Neural crest cell (in vitro differentiated cells): ENCODE results near the gene UBAP2. TPM values are rescaled to one million over a fixed set of nuclear protein-coding genes. Genes with fewer than 3 reads are reported as not detected.
A peak's percentile ranks its signal among the peaks of the same experiment; 100 is the strongest.

Experiments
- DNase-seq: peaks from one replicate; pipeline ENCODE4 v3.0.0; 2021; ENCODE audit warnings: low read depth, mixed read lengths, low spot score
- H3K27ac Mint-ChIP-seq: one replicate; pipeline ENCODE4 v1.8.0; 2021; ENCODE audit warnings: mild to moderate bottlenecking, mixed read lengths; ENCODE audit not compliant: unreplicated experiment
- H3K27me3 Mint-ChIP-seq: 2 replicates; pipeline ENCODE4 v1.8.0; 2021; ENCODE audit warnings: low read depth, mild to moderate bottlenecking, mixed read lengths
- H3K36me3 Mint-ChIP-seq: 2 replicates; pipeline ENCODE4 v1.8.0; 2021; ENCODE audit warnings: low read depth, mild to moderate bottlenecking, mixed read lengths
- H3K4me1 Mint-ChIP-seq: 2 replicates; pipeline ENCODE4 v1.8.0; 2021; ENCODE audit warnings: mixed read lengths
- H3K4me3 Mint-ChIP-seq: one replicate; pipeline ENCODE4 v1.8.0; 2021; ENCODE audit warnings: mild to moderate bottlenecking, mixed read lengths
- H3K9me3 Mint-ChIP-seq: 2 replicates; pipeline ENCODE4 v1.8.0; 2021; ENCODE audit warnings: mixed read lengths
- CTCF ChIP-seq: fragments of 200-600 bp; sonication (generic); conservative IDR thresholded peaks from 2 replicates; pipeline ENCODE4 v1.5.0; 2021; ENCODE audit warnings: antibody characterized with exemption, mild to moderate bottlenecking
- total RNA-seq: library from RNA; stranded (reverse); gene quantifications from 2 replicates; pipeline ENCODE4 v1.2.1, GENCODE V29; 2021

UBAP2 gene
- total RNA-seq, 1 donor from 2014 or later: 62.7 TPM

- Mint-ChIP-seq H3K27ac (no peak overlapping the region), H3K36me3 (peaks cover 21% of the 10 kb centered on the region), H3K27me3 (no peaks in the 10 kb centered on the region), H3K4me3 (peak overlapping the region; percentile 6), H3K9me3 (no peaks in the 10 kb centered on the region), H3K4me1 (no peaks in the 10 kb centered on the region)
- TF ChIP-seq CTCF: peak; percentile 69
- no peak for DNase-seq
These were observed 126.5 kb downstream of the UBAP2 start for GRCh38 chr9:33921967-33922895.

GRCh38 chr9:33919276-33919897, 129.3 kb downstream of the UBAP2 start:
- H3K36me3 Mint-ChIP-seq: peaks cover 31% of the 10 kb centered on the region
- no peak for DNase-seq
- H3K27ac Mint-ChIP-seq: peak overlapping the region; percentile 80
- H3K9me3 Mint-ChIP-seq: no peaks in the 10 kb centered on the region
- no peak for TF ChIP-seq CTCF
- no peaks in the 10 kb centered on the region for H3K27me3 Mint-ChIP-seq
- peak overlapping the region; percentile 35 for H3K4me3 Mint-ChIP-seq
- no peaks in the 10 kb centered on the region for H3K4me1 Mint-ChIP-seq

DNA sequence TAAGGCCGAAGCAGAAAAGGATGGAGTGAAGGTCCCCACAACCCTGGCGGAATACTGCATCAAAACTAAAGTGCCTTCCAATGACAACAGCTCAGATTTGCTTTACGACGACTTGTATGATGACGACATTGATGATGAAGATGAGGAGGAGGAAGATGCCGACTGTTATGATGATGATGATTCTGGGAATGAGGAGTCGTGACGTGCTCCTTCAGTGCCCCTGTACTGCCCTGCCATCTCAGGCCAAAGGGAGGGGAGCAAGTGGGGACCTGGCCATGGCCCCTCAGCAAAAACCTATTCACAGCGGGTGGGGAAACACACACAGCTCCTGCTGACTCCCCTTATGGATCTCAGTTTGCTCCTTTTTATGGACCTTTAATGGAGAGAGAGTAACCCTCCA, 131.7 kb downstream of the UBAP2 start:
- H3K4me3 Mint-ChIP-seq: no peak overlapping the region
- no peaks in the 10 kb centered on the region for H3K9me3 Mint-ChIP-seq
- DNase-seq: no peak
- no peak overlapping the region for H3K27ac Mint-ChIP-seq
- peaks cover 30% of the 10 kb centered on the region for H3K36me3 Mint-ChIP-seq
- H3K27me3 Mint-ChIP-seq: no peaks in the 10 kb centered on the region
- H3K4me1 Mint-ChIP-seq: no peaks in the 10 kb centered on the region
- no peak for TF ChIP-seq CTCF

DNA sequence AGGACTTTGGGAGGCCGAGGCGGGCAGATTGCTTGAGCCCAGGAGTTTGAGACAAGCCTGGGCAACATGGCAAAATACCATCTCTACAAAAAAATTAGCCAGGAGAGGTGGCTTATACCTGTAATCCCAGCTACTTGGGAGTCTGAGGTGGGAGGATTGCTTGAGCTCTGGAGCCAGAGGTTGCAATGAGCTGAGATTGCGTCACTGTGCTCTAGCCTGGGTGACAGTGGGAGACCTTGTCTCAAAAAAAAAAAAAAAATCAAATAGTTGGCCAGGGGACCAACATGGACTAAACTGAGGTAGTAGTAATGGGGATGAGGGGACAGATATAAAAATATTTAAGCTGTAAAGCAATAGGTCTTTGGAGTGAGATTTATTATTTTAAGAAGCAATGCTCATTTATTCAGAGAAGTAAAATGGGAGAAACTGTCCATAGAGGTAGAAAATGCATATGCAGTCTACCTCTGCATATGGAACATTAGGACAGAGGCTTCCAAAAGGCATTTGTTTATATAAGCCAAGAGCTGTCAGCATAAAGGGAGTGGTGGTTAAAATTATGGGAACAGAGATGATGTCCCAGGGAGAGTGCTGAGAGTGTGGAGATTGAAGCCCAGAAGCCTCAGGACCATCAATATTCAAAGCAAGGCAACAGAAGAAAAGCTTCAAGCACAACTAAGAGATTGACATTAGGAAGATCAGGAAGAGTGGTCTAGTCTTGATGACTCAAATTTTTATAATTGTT, 133.6 kb downstream of the UBAP2 start:
- Mint-ChIP-seq H3K4me1 (no peaks in the 10 kb centered on the region), H3K36me3 (peaks cover 23% of the 10 kb centered on the region), H3K27ac (no peak overlapping the region), H3K9me3 (no peaks in the 10 kb centered on the region), H3K4me3 (peak overlapping the region; percentile 8), H3K27me3 (no peaks in the 10 kb centered on the region)
- TF ChIP-seq CTCF: no peak
- no peak for DNase-seq

- no peaks in the 10 kb centered on the region for H3K4me1 Mint-ChIP-seq
- no peak for TF ChIP-seq CTCF
- H3K27ac Mint-ChIP-seq: no peak overlapping the region
These were observed 135.1 kb downstream of the UBAP2 start for GRCh38 chr9:33913541-33913940.

More at GRCh38 chr9:33913541-33913940, 135.1 kb downstream of the UBAP2 start:
- no peak for DNase-seq
- no peaks in the 10 kb centered on the region for H3K27me3 Mint-ChIP-seq
- no peaks in the 10 kb centered on the region for H3K9me3 Mint-ChIP-seq
- no peak overlapping the region for H3K4me3 Mint-ChIP-seq
- peaks cover 19% of the 10 kb centered on the region for H3K36me3 Mint-ChIP-seq
